Esophagus squamous epithelium (tissue), 4 donors: ENCODE data around the gene ZCCHC18.

Experiments
- POLR2A ChIP-seq, 4 donors: fragments of 450-650 bp; IDR thresholded peaks; one replicate each; pipeline ENCODE4 v1.6.1; 2017; ENCODE audit warnings: antibody characterized with exemption in 4 of 4, mild to moderate bottlenecking in 4 of 4, moderate library complexity in 3 of 4
- TF ChIP-seq, protein P1 (sequence below), 6 experiments: fragments of 450-650 bp in 4 of 6; fragments of 200-600 bp in 2 of 6; sonication (generic) in 2 of 6; IDR thresholded peaks; one replicate each; pipeline ENCODE4 v1.5.1; 2016 to 2019; ENCODE audit warnings: antibody characterized with exemption in 6 of 6, mild to moderate bottlenecking in 4 of 6, moderate library complexity in 4 of 6

DNA sequence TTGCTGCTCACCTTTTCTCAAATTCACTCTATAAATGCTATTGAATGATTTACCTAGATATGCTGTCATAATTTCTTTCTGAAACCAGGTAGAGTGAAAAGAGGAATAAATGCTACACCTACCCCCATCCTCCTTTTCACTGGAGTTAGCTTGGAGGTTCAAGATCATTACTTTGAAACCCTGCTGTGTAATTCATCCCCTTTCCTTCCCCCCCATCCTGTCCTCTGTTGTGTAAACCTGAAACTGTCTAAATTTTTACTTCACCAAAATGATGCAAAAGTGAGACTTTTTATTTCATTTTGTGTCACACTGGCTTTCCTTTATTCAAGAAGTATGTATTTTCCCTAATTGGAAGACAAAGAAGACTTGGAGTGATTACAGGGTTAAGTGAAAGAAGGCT, 5.4 kb downstream of the ZCCHC18 start:
- TF ChIP-seq, protein P1, sequence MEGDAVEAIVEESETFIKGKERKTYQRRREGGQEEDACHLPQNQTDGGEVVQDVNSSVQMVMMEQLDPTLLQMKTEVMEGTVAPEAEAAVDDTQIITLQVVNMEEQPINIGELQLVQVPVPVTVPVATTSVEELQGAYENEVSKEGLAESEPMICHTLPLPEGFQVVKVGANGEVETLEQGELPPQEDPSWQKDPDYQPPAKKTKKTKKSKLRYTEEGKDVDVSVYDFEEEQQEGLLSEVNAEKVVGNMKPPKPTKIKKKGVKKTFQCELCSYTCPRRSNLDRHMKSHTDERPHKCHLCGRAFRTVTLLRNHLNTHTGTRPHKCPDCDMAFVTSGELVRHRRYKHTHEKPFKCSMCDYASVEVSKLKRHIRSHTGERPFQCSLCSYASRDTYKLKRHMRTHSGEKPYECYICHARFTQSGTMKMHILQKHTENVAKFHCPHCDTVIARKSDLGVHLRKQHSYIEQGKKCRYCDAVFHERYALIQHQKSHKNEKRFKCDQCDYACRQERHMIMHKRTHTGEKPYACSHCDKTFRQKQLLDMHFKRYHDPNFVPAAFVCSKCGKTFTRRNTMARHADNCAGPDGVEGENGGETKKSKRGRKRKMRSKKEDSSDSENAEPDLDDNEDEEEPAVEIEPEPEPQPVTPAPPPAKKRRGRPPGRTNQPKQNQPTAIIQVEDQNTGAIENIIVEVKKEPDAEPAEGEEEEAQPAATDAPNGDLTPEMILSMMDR (IDR thresholded peaks at IDR 0.05): no peak
- TF ChIP-seq POLR2A (IDR thresholded peaks at IDR 0.05): no peak
